ENCODE data around the gene LRRC36. TPM values are rescaled to one million over a fixed set of nuclear protein-coding genes. Genes with fewer than 3 reads are reported as not detected.
"Not testable (repeated sequence)": the region's sequence is repeated elsewhere in the genome, so short reads cannot be mapped to it uniquely, and the experiment has no call there.

LRRC36 gene
- total RNA-seq, 2 experiments from 2014 or later = 0.51 to 0.66 TPM

- Mint-ChIP-seq H3K36me3 (ENCODE audit: low read depth) (no peaks in the 10 kb centered on the region), H3K27me3 (peaks cover 7% of the 10 kb centered on the region), H3K27ac (no peak overlapping the region), H3K4me1 (no peaks in the 10 kb centered on the region), H3K4me3 (no peak overlapping the region), H3K9me3 (ENCODE audit: low read depth) (no peaks in the 10 kb centered on the region)
- DNase-seq = no peak
- intact Hi-C loops (cut with DNase I, micrococcal nuclease) = no loop called here
- no peak for ATAC-seq
- CTCF ChIA-PET = interaction anchor here (0.5 to 1.2 kb wide), 6 partner anchors 9 to 150 kb away, joined by 3 to 4 read pairs (median 4); partner anchors contain the start of gene ZDHHC1
- POLR2A ChIA-PET = no interaction called here
Observed at GRCh38 chr16:67407788-67408452, 81.3 kb downstream of the LRRC36 start.

DNA sequence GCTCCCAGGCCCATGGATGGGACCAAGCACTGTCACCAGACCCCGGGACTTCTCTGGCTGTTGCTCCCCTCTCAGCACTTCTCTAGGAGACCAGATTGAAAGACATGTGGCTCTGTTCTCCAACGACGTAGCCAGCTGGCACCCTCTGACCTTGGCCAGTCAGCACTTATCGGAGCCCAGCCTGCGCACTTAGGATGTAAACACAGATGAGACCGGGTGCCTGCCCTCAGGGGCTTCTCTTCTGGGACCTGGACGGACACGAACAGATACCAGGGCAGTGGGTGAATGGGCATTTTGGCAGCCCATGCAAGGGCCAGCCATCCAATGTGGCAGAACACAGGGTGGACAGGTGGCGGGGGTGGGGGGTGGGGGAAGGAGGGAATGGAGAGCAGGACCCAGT, 83.0 kb downstream of the LRRC36 start:
- DNase-seq = no peak
- H3K36me3 Mint-ChIP-seq (ENCODE audit: low read depth) = no peaks in the 10 kb centered on the region
- intact Hi-C loops (cut with DNase I, micrococcal nuclease) = loop anchor here in 1 of 2 experiments (10.0 kb wide), 1 partner anchor 435 kb away; no protein-coding TSS in a partner anchor
- no peak for ATAC-seq
- no peaks in the 10 kb centered on the region for H3K4me1 Mint-ChIP-seq
- H3K9me3 Mint-ChIP-seq (ENCODE audit: low read depth) = no peaks in the 10 kb centered on the region
- CTCF ChIA-PET = no interaction called here
- peaks cover 13% of the 10 kb centered on the region for H3K27me3 Mint-ChIP-seq
- H3K27ac Mint-ChIP-seq = no peak overlapping the region
- no peak overlapping the region for H3K4me3 Mint-ChIP-seq
- POLR2A ChIA-PET = interaction anchor here (0.6 kb wide), 1 partner anchor 10 kb away, joined by 3 read pairs; no protein-coding TSS in a partner anchor

DNA sequence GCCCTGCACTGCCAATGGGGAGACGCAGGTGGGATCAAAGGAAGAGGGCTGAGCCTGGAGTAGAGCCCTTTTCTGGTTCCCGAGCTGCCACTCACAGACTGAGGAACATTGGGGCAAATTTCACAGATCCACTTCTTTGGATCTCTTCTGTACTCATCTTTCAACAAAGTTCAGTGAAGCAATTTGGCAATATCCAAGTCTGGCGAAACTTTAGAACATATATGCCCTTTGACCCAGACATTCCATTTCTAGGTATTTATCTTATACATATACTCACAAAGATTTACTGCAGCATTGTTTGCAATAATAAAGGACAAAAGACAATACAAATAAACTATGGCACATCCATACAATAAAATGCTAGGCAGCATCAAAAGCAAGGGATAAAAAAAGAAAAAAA, 84.7 kb downstream of the LRRC36 start:
- POLR2A ChIA-PET = no interaction called here
- intact Hi-C loops (cut with DNase I, micrococcal nuclease) = loop anchor here in 1 of 2 experiments (10.0 kb wide), 1 partner anchor 437 kb away; no protein-coding TSS in a partner anchor
- Mint-ChIP-seq H3K9me3 (ENCODE audit: low read depth) (no peaks in the 10 kb centered on the region), H3K4me1 (peaks cover 3% of the 10 kb centered on the region), H3K4me3 (no peak overlapping the region), H3K27me3 (peaks cover 16% of the 10 kb centered on the region), H3K36me3 (ENCODE audit: low read depth) (no peaks in the 10 kb centered on the region), H3K27ac (no peak overlapping the region)
- DNase-seq (no peak), ATAC-seq (no peak)
- CTCF ChIA-PET = no interaction called here

- peaks cover 20% of the 10 kb centered on the region for H3K27me3 Mint-ChIP-seq
- DNase-seq (no peak), ATAC-seq (no peak)
- H3K4me1 Mint-ChIP-seq = peaks cover 5% of the 10 kb centered on the region
- H3K36me3 Mint-ChIP-seq (ENCODE audit: low read depth) = no peaks in the 10 kb centered on the region
- ChIA-PET CTCF (interaction anchor here (0.6 to 2.1 kb wide), 8 partner anchors 8 to 269 kb away, joined by 3 to 8 read pairs (median 3); no protein-coding TSS in a partner anchor), POLR2A (interaction anchor here (0.6 to 0.7 kb wide), 3 partner anchors 42 to 88 kb away, joined by 3 to 6 read pairs (median 5); no protein-coding TSS in a partner anchor)
- H3K9me3 Mint-ChIP-seq (ENCODE audit: low read depth) = no peaks in the 10 kb centered on the region
- intact Hi-C loops (cut with DNase I, micrococcal nuclease) = loop anchor here in 1 of 2 experiments (10.0 kb wide), 1 partner anchor 437 kb away; no protein-coding TSS in a partner anchor
- H3K4me3 Mint-ChIP-seq = no peak overlapping the region
- H3K27ac Mint-ChIP-seq = no peak overlapping the region
Observed at GRCh38 chr16:67412294-67412693, 85.7 kb downstream of the LRRC36 start.

GRCh38 chr16:67413978-67414911, 87.6 kb downstream of the LRRC36 start:
- ChIA-PET POLR2A (interaction anchor here (1.2 kb wide), 1 partner anchor 12 kb away, joined by 5 read pairs; no protein-coding TSS in a partner anchor), CTCF (interaction anchor here (0.6 to 2.1 kb wide), 5 partner anchors 14 to 92 kb away, joined by 3 to 8 read pairs (median 3); no protein-coding TSS in a partner anchor)
- DNase-seq (no peak), ATAC-seq (no peak)
- Mint-ChIP-seq H3K36me3 (ENCODE audit: low read depth) (no peaks in the 10 kb centered on the region), H3K4me1 (peaks cover 5% of the 10 kb centered on the region), H3K4me3 (no peak overlapping the region), H3K27ac (no peak overlapping the region), H3K27me3 (peaks cover 20% of the 10 kb centered on the region), H3K9me3 (ENCODE audit: low read depth) (no peaks in the 10 kb centered on the region)
- intact Hi-C loops (cut with DNase I, micrococcal nuclease) = loop anchor here in 1 of 2 experiments (10.0 kb wide), 1 partner anchor 439 kb away; no protein-coding TSS in a partner anchor

GRCh38 chr16:67415421-67415820, 88.8 kb downstream of the LRRC36 start:
- not testable (repeated sequence) for ATAC-seq; H3K27ac Mint-ChIP-seq; H3K9me3 Mint-ChIP-seq (ENCODE audit: low read depth); H3K36me3 Mint-ChIP-seq (ENCODE audit: low read depth); H3K4me1 Mint-ChIP-seq; DNase-seq
- peaks cover 25% of the 10 kb centered on the region for H3K27me3 Mint-ChIP-seq
- ChIA-PET POLR2A (interaction anchor here (1.2 kb wide), 1 partner anchor 11 kb away, joined by 5 read pairs; no protein-coding TSS in a partner anchor), CTCF (interaction anchor here (0.7 to 1.6 kb wide), 2 partner anchors 13 to 27 kb away, joined by 3 to 6 read pairs; no protein-coding TSS in a partner anchor)
- intact Hi-C loops (cut with DNase I, micrococcal nuclease) = loop anchor here in 1 of 2 experiments (10.0 kb wide), 1 partner anchor 441 kb away; no protein-coding TSS in a partner anchor
- peak overlapping the region; percentile 64 for H3K4me3 Mint-ChIP-seq

GRCh38 chr16:67415872-67416793, 89.5 kb downstream of the LRRC36 start, which contains the start of gene ZDHHC1:
TSS of gene ZDHHC1 (minus strand) at chr16:67416477. CDS start at chr16:67407775, 8,702 bp downstream.
- H3K9me3 Mint-ChIP-seq (ENCODE audit: low read depth) = no peaks in the 10 kb centered on the region
- ChIA-PET POLR2A (interaction anchor here (0.7 kb wide), 1 partner anchor 160 kb away, joined by 3 read pairs; no protein-coding TSS in a partner anchor), CTCF (interaction anchor here (0.6 to 1.5 kb wide), 7 partner anchors 8 to 247 kb away, joined by 3 to 5 read pairs (median 4); no protein-coding TSS in a partner anchor)
- peak; percentile 71 for DNase-seq
- no peaks in the 10 kb centered on the region for H3K36me3 Mint-ChIP-seq (ENCODE audit: low read depth)
- ATAC-seq = peak; percentile 93
- H3K27ac Mint-ChIP-seq = peak within 1 kb of the TSS; percentile 43
- H3K27me3 Mint-ChIP-seq = peaks cover 25% of the 10 kb centered on the region
- intact Hi-C loops (cut with DNase I, micrococcal nuclease) = loop anchor here in 1 of 2 experiments (1.0 to 10.0 kb wide), 2 partner anchors 137 to 441 kb away; partner anchors contain the start of gene PLEKHG4
- H3K4me3 Mint-ChIP-seq = peak within 1 kb of the TSS; percentile 64
- peaks cover 5% of the 10 kb centered on the region for H3K4me1 Mint-ChIP-seq

- CTCF ChIA-PET = interaction anchor here (0.8 to 1.8 kb wide), 10 partner anchors 9 to 174 kb away, joined by 3 to 8 read pairs (median 4); no protein-coding TSS in a partner anchor
- H3K27me3 Mint-ChIP-seq = peaks cover 23% of the 10 kb centered on the region
- intact Hi-C loops (cut with DNase I, micrococcal nuclease) = loop anchor here in 1 of 2 experiments (10.0 kb wide), 1 partner anchor 443 kb away; no protein-coding TSS in a partner anchor
- H3K9me3 Mint-ChIP-seq (ENCODE audit: low read depth) = no peaks in the 10 kb centered on the region
- no peak for DNase-seq
- POLR2A ChIA-PET = no interaction called here
- ATAC-seq = no peak
- peaks cover 5% of the 10 kb centered on the region for H3K4me1 Mint-ChIP-seq
- no peak overlapping the region for H3K27ac Mint-ChIP-seq
- no peak overlapping the region for H3K4me3 Mint-ChIP-seq
- H3K36me3 Mint-ChIP-seq (ENCODE audit: low read depth) = no peaks in the 10 kb centered on the region
Observed at GRCh38 chr16:67417333-67418061, 90.9 kb downstream of the LRRC36 start.

DNA sequence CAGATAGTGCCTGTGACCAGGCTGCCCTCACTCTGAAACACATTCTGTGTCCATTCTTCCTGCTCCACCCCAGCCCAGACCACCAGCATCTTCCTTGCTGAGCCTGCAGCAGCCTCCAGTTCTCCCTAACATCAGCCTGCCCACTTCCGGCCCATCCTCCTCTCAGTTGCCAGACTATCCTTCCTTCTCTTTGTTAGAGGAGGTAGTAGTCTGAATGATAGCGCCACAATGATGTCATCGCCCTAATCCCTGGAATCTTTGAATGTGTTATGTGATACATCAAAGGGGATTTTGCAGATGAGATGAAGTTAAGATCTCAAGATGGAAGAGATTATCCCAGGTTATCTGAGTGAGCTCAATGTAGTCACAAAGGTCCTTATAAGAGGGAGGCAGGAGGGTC, 92.9 kb downstream of the LRRC36 start:
- Mint-ChIP-seq H3K9me3 (ENCODE audit: low read depth) (no peaks in the 10 kb centered on the region), H3K27me3 (peaks cover 20% of the 10 kb centered on the region), H3K4me3 (no peak overlapping the region), H3K36me3 (ENCODE audit: low read depth) (no peaks in the 10 kb centered on the region), H3K27ac (no peak overlapping the region), H3K4me1 (peaks cover 5% of the 10 kb centered on the region)
- ATAC-seq = no peak
- intact Hi-C loops (cut with DNase I, micrococcal nuclease) = loop anchor here in 1 of 2 experiments (10.0 kb wide), 1 partner anchor 445 kb away; no protein-coding TSS in a partner anchor
- ChIA-PET POLR2A (no interaction called here), CTCF (no interaction called here)
- no peak for DNase-seq
